Measurements from ENCODE around the gene STK32B. TPM values are rescaled to one million over a fixed set of nuclear protein-coding genes. Genes with fewer than 3 reads are reported as not detected.

The STK32B gene
- total and polyA plus RNA-seq, 2 of the 8 experiments (the other 6 are each of a cell fraction or from before 2014, with no cell fraction given): 2.3 to 2.5 TPM

GRCh38 chr4:5133933-5134594 is 82.8 kb downstream of the STK32B start:
- Histone ChIP-seq H3K18ac (ENCODE audit: extremely low read depth, low read length) (peak overlapping the region; percentile 60; the same call in 1 of the 2 replicates), H4K8ac (ENCODE audit: extremely low read depth, insufficient read depth, low read length) (no peak overlapping the region), H3K36me3 (ENCODE audit: control insufficient read depth in 2 of 4, insufficient read depth in 4 of 4, low read length in 3 of 4) (no peaks in the 10 kb centered on the region), H2BK12ac (ENCODE audit: low read depth, low read length) (0 out of 2 replicates have a peak overlapping the region, but pooled peaks have one; percentile 71), H3K9ac (replicated peaks in 1 of 4; ENCODE audit: extremely low read depth in 1 of 4, low read depth in 3 of 4, low read length in 3 of 4) (no peak overlapping the region), H2BK15ac (ENCODE audit: low read length) (no peak overlapping the region), H4K5ac (ENCODE audit: insufficient read length, low read depth, low read length) (no peak overlapping the region), H3K23me2 (ENCODE audit: low read depth, low read length) (no peaks in the 10 kb centered on the region), H3K23ac (ENCODE audit: insufficient read length) (no peak overlapping the region), H3K79me1 (ENCODE audit: low read depth, low read length) (no peaks in the 10 kb centered on the region), H2BK5ac (ENCODE audit: low read depth, low read length) (no peak overlapping the region), H2BK20ac (ENCODE audit: low read length) (0 out of 2 replicates have a peak overlapping the region, but pooled peaks have one; percentile 11), H3K4me1 (replicated peaks in 1 of 4; ENCODE audit: control insufficient read depth in 3 of 4, insufficient read depth in 4 of 4, low read length in 3 of 4) (peaks cover 0 to 15% (median 7%) of the 10 kb centered on the region in 4 experiments; a peak in 4 of 7 replicates), H2AK5ac (ENCODE audit: low read depth, low read length) (no peak overlapping the region), H3K27me3 (replicated peaks in 1 of 4; ENCODE audit: control insufficient read depth in 3 of 4, extremely low read depth in 1 of 4, insufficient read depth in 3 of 4, low read length in 3 of 4) (no peaks in the 10 kb centered on the region), H2AFZ (ENCODE audit: low read length) (no peak overlapping the region), H4K20me1 (replicated peaks in 1 of 2; ENCODE audit: control insufficient read depth in 1 of 2, insufficient read depth in 2 of 2, low read length in 2 of 2) (no peaks in the 10 kb centered on the region), H3K27ac (ENCODE audit: low read depth, low read length) (no peak overlapping the region; the same call in 1 of the 2 replicates), H3K79me2 (ENCODE audit: control insufficient read depth in 1 of 2, insufficient read depth in 2 of 2, low read length in 2 of 2) (no peaks in the 10 kb centered on the region), H3K4me3 (ENCODE audit: extremely low read depth in 1 of 4, insufficient read depth in 2 of 4, low read depth in 3 of 4, low read length in 4 of 4) (no peak overlapping the region; a peak in 1 of 8 replicates), H3K14ac (ENCODE audit: insufficient read length) (no peak overlapping the region), H3K56ac (replicated peaks; ENCODE audit: insufficient read length, low read depth, low read length) (no peak overlapping the region), H2BK120ac (replicated peaks; ENCODE audit: low read depth, low read length) (peak overlapping the region; percentile 18), H3K9me3 (ENCODE audit: insufficient read depth in 2 of 2, low read depth in 1 of 2, low read length in 1 of 2) (no peaks in the 10 kb centered on the region), H3K4me2 (ENCODE audit: insufficient read depth in 1 of 2, low read depth in 2 of 2, low read length in 2 of 2) (peak overlapping the region in 1 of 2 experiments; percentile 56; a peak in 2 of 4 replicates), H3K4ac (replicated peaks; ENCODE audit: insufficient read length, low read depth, low read length) (no peak overlapping the region), H4K91ac (replicated peaks; ENCODE audit: insufficient read length, low read length) (no peak overlapping the region)
- ChIA-PET POLR2A (ENCODE audit: partially characterized antibody) (interaction anchor here (0.6 kb wide), 1 partner anchor 8 kb away, joined by 3 read pairs; no protein-coding TSS in a partner anchor), CTCF (ENCODE audit: partially characterized antibody) (interaction anchor here (0.9 to 2.9 kb wide), 2 partner anchors 82 to 84 kb away, joined by 3 to 9 read pairs; partner anchors contain the start of gene STK32B)
- WGBS, 2 experiments (ENCODE audit: extremely low coverage in 1 of 2, insufficient coverage in 1 of 2, insufficient read length in 1 of 2, insufficient replicate concordance in 2 of 2, low coverage in 1 of 2, low lambda C conversion rate in 2 of 2, missing lambda C conversion rate in 1 of 2): 57% methylated on average over 4 of the region's 4 CpGs; no CpG with 5 or more reads in 1 of the 2 experiments
- DNase-seq (ENCODE audit: low read depth in 1 of 2, low spot score in 2 of 2) (no peak), FAIRE-seq (no peak)
- TF ChIP-seq E2F6 (IDR thresholded peaks at IDR 0.05): no peak
- no peak for TF ChIP-seq FOSL1 (IDR thresholded peaks at IDR 0.05; ENCODE audit: insufficient read depth, low read depth, low read length)
- no peak for TF ChIP-seq RBBP5 (IDR thresholded peaks at IDR 0.05; ENCODE audit: borderline replicate concordance, low read depth, low read length)
- no peak for TF ChIP-seq BCL11A (IDR thresholded peaks at IDR 0.05; ENCODE audit: low read depth in 2 of 2, low read length in 2 of 2)
- no peak for TF ChIP-seq CBX8 (IDR thresholded peaks at IDR 0.05; ENCODE audit: borderline replicate concordance, low read depth, low read length)
- no peak for TF ChIP-seq KDM5A (IDR thresholded peaks at IDR 0.05; ENCODE audit: low read length)

Measured in H1 (cell line).